Germinal center (tissue), 1 donor: ENCODE measurements around the gene BTK.

ENCODE experiments used
- DNase-seq: peaks from one replicate; pipeline ENCODE4 v3.0.0; 2012; ENCODE audit warnings: mixed read lengths, low spot score

The BTK gene

GRCh38 chrX:101385795-101386541 is at the start of gene BTK:
Gene BTK (minus strand): TSS chrX:101386191. CDS start chrX:101375284, 10,907 bp downstream.
- peak; percentile 69 for DNase-seq

GRCh38 chrX:101430457-101431078 is 44.6 kb upstream of the BTK start:
- no peak for DNase-seq

GRCh38 chrX:101429934-101430333 is 43.9 kb upstream of the BTK start:
- no peak for DNase-seq

- DNase-seq, result no peak
Observed at GRCh38 chrX:101427954-101428353, 42.0 kb upstream of the BTK start.

GRCh38 chrX:101419489-101419888 is 33.5 kb upstream of the BTK start:
- DNase-seq, result no peak

GRCh38 chrX:101417981-101418841 is 32.2 kb upstream of the BTK start:
- DNase-seq, result peak; percentile 17

GRCh38 chrX:101417190-101417589 is 31.2 kb upstream of the BTK start:
- no peak for DNase-seq

- no peak for DNase-seq
Observed at GRCh38 chrX:101416691-101417090, 30.7 kb upstream of the BTK start.

GRCh38 chrX:101415180-101416145 is 29.5 kb upstream of the BTK start:
- peak; percentile 54 for DNase-seq

GRCh38 chrX:101411984-101412383 is 26.0 kb upstream of the BTK start:
- no peak for DNase-seq

- DNase-seq, result no peak
Observed at GRCh38 chrX:101410461-101410860, 24.5 kb upstream of the BTK start.

GRCh38 chrX:101409043-101409442 is 23.1 kb upstream of the BTK start:
- DNase-seq, result no peak

- no peak for DNase-seq
Observed at GRCh38 chrX:101408532-101408841, 22.5 kb upstream of the BTK start.

- DNase-seq, result peak; percentile 89
Observed at GRCh38 chrX:101407748-101408531, 21.9 kb upstream of the BTK start, which contains the start of the genes GLA and HNRNPH2. Gene GLA (minus strand): TSS chrX:101407925. CDS start chrX:101407903, 22 bp downstream. Gene HNRNPH2 (plus strand): TSS chrX:101408222. CDS start chrX:101411989, 3,767 bp downstream.

GRCh38 chrX:101407167-101407747 is 21.3 kb upstream of the BTK start:
- DNase-seq, result peak; percentile 7

- no peak for DNase-seq
Observed at GRCh38 chrX:101399825-101400224, 13.8 kb upstream of the BTK start.

- DNase-seq, result no peak
Observed at GRCh38 chrX:101398694-101399093, 12.7 kb upstream of the BTK start.

GRCh38 chrX:101397779-101398178 is 11.8 kb upstream of the BTK start:
- no peak for DNase-seq

GRCh38 chrX:101395789-101396188 is 9.8 kb upstream of the BTK start:
- DNase-seq, result no peak

- no peak for DNase-seq
Observed at GRCh38 chrX:101394372-101394771, 8.4 kb upstream of the BTK start.
